ENCODE measurements around the gene ATP5PO.

DNA sequence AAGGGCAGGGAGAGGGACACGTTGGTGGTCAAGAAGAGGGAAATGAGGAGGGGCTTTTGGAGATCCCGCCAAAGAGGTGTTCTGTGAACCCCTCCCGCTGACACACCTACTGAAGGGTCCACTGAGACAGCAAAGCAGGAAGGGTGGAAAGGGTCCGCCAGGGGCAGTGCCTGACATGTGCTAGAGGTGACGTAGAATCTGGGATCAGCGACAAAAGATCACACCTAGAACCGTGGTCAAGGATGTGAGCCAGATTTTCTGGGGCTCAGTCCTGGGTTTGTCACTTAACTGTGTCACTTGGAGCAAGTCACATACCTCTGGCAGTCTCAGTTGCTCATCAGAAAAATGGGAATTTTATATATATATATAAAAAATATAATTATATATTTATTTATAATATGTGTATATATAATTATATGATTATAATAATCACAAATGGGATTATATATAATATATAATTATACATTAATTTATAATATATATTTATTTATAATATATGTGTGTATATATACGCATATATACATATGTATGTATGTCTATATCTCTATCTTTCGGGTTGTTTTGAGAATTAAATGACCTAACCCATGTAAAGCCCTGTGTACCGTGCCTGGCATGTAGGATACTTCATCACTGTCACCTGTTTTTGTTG, 35.0 kb upstream of the ATP5PO start:
- TF ChIP-seq, protein P1, sequence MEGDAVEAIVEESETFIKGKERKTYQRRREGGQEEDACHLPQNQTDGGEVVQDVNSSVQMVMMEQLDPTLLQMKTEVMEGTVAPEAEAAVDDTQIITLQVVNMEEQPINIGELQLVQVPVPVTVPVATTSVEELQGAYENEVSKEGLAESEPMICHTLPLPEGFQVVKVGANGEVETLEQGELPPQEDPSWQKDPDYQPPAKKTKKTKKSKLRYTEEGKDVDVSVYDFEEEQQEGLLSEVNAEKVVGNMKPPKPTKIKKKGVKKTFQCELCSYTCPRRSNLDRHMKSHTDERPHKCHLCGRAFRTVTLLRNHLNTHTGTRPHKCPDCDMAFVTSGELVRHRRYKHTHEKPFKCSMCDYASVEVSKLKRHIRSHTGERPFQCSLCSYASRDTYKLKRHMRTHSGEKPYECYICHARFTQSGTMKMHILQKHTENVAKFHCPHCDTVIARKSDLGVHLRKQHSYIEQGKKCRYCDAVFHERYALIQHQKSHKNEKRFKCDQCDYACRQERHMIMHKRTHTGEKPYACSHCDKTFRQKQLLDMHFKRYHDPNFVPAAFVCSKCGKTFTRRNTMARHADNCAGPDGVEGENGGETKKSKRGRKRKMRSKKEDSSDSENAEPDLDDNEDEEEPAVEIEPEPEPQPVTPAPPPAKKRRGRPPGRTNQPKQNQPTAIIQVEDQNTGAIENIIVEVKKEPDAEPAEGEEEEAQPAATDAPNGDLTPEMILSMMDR (IDR thresholded peaks at IDR 0.05): no peak
- TF ChIP-seq EZH2 (IDR thresholded peaks at IDR 0.05; ENCODE audit: borderline replicate concordance, insufficient read depth, low read depth, low read length, poor library complexity, severe bottlenecking): no peak

Data from B cell (primary cell).